ENCODE measurements around the gene CARD9.
"Not testable (repeated sequence)": the region's sequence is repeated elsewhere in the genome, so short reads cannot be mapped to it uniquely, and the experiment has no call there.

The CARD9 gene
- 0 to 0.35 (median 0) reads per million in 3 experiments for total RNA-seq

- DNase-seq = no peak
Observed at GRCh38 chr9:136373300-136374182, at the start of gene CARD9. Gene CARD9 (minus strand): TSS chr9:136373669. CDS start chr9:136372078, 1,591 bp downstream.

- DNase-seq = no peak
Observed at GRCh38 chr9:136422876-136423275, 49.4 kb upstream of the CARD9 start.

- no peak for DNase-seq
Observed at GRCh38 chr9:136421791-136422190, 48.3 kb upstream of the CARD9 start.

- DNase-seq = no peak
Observed at GRCh38 chr9:136419092-136419420, 45.6 kb upstream of the CARD9 start.

- DNase-seq = no peak
Observed at GRCh38 chr9:136418182-136419091, 45.0 kb upstream of the CARD9 start.

DNA sequence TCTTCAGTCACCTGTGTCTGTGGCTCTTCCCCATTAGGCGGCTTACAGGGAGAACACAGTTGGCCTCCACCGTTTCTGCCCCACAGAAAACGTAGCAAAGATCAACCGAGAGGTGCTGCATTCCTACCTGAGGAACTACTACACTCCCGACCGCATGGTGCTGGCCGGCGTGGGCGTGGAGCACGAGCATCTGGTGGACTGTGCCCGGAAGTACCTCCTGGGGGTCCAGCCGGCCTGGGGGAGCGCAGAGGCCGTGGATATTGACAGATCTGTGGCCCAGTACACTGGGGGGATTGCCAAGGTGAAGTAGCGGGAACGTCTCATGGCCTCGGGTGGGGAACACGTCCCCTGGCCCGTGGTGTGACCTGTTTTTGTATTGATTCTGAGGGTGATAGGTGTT lies 43.4 kb upstream of the CARD9 start:
- DNase-seq = no peak

DNA sequence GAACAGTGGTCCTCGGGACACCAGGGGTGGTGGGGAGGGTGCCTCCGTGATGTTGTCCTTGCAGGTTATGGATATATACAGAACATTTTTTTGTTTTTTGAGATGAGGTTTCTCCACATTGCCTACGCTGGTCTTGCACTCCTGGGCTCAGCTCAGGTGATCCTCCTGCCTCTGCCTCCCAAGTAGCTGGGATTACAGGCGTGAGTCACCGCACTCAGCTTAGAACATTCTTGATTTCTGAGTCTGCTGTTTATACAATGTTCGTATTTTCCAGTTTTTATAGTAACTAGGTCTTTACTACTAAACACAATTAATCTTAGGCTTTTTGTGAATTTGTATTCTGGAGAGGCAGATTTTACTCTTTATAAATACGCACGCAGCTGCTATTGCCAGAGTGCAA lies 43.0 kb upstream of the CARD9 start:
- no peak for DNase-seq

DNA sequence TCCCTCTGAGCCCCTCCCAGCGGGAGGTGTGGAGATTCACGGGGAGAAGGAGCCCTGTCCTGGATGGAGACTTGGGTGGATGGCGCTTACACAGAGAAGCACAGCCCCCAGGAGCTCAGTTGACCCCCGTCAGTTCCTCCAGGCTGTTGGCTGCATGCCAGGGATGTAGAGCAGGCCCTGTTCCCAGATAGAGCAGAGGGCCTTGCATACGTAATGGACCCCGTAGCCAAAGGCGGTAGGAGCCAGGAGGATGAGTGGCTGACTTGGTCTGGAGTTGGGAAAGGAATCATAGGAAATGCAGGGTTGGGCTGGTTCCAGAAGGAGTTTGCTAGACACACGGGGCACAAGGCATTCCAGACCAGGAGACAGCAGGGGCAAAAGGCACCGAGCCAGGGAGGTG lies 39.5 kb upstream of the CARD9 start:
- no peak for DNase-seq

GRCh38 chr9:136411378-136411777 lies 37.9 kb upstream of the CARD9 start:
- DNase-seq = no peak

DNA sequence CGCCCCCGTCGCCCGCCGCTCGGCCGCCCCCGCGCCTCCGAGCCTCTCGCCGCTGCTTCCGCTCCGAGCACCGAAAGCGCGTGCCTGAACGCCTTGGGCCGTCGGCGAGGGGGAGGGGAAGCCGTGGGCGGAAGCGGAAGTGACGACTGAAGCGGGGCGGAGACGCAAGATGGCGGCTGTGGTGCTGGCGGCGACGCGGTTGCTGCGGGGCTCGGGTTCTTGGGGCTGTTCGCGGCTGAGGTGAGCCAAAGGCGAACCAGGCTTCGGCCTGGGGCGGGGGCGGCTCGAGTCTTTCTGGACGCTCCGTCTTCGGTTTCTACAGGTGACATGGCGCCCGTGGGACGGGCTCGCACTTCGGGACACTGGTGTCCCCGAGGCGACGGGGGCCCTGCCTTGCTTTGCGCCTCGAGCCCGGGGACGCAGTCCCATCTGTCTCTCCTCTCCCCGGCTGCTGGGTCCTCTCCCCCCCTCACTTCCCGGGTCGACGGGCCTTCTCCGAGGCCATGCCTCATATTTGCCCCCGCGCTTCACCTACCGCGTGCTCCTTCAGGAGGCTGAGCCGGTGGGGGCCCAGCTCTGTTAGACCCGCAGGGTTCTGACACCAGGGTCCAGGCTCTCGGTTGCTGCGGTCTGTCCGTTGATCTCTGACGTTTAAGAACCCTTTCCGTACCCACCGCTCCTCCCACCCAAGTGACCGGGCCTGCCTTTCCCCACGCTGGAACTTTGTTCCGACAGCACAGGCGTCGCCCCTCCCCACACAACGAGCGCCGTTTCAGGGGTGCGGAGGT lies 37.2 kb upstream of the CARD9 start, which contains the start of the genes ENTR1 and PMPCA:
Gene ENTR1, minus strand, starts transcription at position 115 of the 788 bp plus-strand sequence. CDS start 217 bp downstream, outside the sequence.
Gene PMPCA, plus strand, starts transcription at position 159 of the 788 bp plus-strand sequence. Its CDS starts 11 bp downstream, at position 170.
- DNase-seq = peak; percentile 91

DNA sequence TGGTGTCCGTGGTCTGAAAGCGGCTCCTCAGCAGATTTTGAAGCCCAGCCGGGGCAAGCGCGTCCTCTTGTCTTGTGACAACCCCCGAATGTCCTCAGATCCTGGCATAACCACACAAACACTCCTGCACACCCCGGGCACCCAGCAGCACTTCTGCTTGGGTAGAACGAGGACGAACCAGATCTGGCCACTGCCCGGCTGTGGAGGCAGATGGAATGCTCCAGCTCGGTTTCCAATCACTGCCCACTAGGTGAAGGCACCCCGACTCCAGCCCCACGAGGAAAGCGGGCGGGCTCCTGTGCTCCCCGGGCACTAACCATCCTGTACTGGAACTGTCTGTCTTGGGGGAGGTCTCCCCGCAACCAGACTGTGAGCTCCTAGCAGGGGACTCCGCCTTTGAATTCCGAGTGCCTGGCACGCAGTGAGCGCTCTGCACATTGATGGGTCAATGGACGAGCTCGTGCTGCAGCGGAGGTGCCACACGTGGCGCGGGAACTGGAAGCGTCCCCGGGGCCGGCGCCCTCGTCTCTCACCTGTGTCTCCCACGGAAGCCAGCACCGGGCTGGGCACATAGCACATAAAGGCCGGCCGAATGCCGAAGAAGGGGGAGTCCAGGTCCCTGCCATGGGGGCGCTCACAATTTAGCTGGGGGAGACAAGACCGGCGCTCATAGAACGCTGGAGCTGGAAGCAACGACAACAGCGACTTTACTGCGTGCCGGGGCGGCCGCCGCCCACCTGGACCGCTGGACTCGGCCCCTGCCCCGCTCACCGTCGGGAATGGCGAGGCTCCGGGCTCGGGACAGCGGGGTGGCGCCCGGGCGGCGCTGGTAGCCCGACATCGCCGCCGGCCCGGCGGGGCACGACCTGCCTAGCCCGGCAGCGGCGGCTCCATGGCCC lies 36.3 kb upstream of the CARD9 start:
- peak; percentile 16 for DNase-seq

DNA sequence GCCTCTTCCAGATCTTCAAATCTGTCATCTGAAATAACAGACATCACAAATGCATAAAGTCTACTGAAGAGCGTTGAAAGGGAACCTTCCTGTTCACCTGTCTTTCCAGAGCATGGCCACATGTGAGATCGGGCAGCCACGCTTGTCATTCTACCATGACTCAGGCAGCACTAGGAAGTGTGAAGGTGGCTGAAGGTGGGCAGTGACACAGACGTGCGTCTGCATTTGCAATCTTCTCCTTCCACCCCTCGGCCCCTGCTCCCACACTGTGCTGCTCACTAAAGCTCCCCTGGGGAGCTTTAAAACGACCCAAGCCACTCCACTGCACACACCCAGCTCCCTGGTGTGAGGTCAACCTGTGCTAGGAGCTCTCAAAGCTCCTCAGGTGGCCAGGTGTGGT lies 34.4 kb upstream of the CARD9 start:
- DNase-seq = no peak

- DNase-seq = not testable (repeated sequence)
Observed at GRCh38 chr9:136407061-136407460, 33.6 kb upstream of the CARD9 start.

DNA sequence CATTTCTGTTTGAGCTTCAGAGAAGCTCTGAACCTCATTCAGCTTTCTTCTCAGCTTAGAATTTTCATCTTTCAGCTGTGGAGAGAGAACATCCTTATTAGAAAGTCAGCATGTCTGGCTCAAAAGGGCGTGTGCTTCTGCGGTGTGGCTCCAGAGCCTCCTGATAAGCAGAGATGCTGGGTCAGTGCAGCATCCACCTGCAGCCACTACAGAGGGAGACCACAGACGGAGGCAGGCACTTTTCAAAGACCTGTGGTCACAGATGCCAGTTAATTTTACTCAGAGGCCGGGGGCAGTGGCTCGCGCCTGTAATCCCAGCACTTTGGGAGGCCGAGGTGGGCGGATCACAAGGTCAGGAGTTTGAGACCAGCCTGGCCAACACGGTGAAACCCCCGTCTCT lies 32.4 kb upstream of the CARD9 start:
- not testable (repeated sequence) for DNase-seq

DNA sequence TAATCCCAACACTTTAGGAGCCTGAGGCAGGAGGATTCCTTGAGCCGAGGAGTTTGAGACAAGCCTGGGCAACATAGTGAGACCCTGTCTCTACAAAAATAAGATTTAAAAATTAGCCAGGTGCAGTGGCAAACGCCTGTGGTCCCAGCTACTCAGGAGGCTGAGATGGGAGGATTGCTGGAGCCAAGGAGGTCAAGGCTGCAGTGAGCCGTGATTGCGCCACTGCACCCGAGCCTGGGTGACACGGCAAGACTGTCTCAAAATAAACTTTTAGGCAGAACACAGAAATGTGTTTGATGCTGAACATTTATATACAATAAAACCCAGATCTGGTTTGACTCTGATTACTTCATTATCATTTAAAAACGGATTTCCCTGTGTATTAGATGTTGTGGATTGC lies 32.0 kb upstream of the CARD9 start:
- no peak for DNase-seq

DNA sequence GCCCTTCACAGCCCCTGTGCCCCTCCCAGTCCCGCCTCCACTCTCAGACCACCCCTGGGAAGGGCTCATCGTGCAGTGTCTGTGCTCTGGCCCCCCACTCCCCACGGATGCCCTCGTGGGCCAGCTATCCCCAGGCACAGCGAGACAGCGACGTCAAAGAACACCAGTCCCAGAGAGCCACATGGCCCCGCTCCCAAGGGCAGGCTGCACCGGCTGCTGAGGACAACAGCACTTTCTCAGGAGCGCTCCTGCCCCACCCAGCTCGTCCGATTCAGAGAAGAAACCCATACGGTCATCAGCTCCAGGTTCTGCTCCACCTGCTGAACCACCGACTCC lies 31.3 kb upstream of the CARD9 start:
- no peak for DNase-seq

GRCh38 chr9:136403915-136404800 lies 30.7 kb upstream of the CARD9 start:
- peak; percentile 24 for DNase-seq

- peak; percentile 79 for DNase-seq
Observed at GRCh38 chr9:136403538-136403914, 30.1 kb upstream of the CARD9 start.

GRCh38 chr9:136402067-136402466 lies 28.6 kb upstream of the CARD9 start:
- DNase-seq = no peak

- DNase-seq = no peak
Observed at GRCh38 chr9:136401173-136401922, 27.9 kb upstream of the CARD9 start.
